Measurements from ENCODE around the gene ADGRL1. TPM values are rescaled to one million over a fixed set of nuclear protein-coding genes. Genes with fewer than 3 reads are reported as not detected.
A peak's percentile ranks its signal among the peaks of the same experiment; 100 is the strongest.

The ADGRL1 gene
- total RNA-seq, 2 donors from 2014 or later: 14.9 to 30.8 TPM

- H3K9me3 ChIP-seq (ENCODE audit: control insufficient read depth, low read length, poor library complexity, severe bottlenecking): no peaks in the 10 kb centered on the region
- Mint-ChIP-seq H3K4me1 (peaks cover 26% of the 10 kb centered on the region), H3K36me3 (ENCODE audit: low read depth) (no peaks in the 10 kb centered on the region), H3K27ac (no peak overlapping the region), H3K4me3 (no peak overlapping the region), H3K27me3 (no peaks in the 10 kb centered on the region)
- DNase-seq: no peak
- ATAC-seq: no peak
Measured at GRCh38 chr19:14120497-14120780, 85.5 kb downstream of the ADGRL1 start.

- no peaks in the 10 kb centered on the region for H3K36me3 Mint-ChIP-seq (ENCODE audit: low read depth)
- DNase-seq: no peak
- H3K27me3 Mint-ChIP-seq: no peaks in the 10 kb centered on the region
- H3K9me3 ChIP-seq (ENCODE audit: control insufficient read depth, low read length, poor library complexity, severe bottlenecking): no peaks in the 10 kb centered on the region
- H3K27ac Mint-ChIP-seq: no peak overlapping the region
- no peak for ATAC-seq
- no peak overlapping the region for H3K4me3 Mint-ChIP-seq
- H3K4me1 Mint-ChIP-seq: peaks cover 28% of the 10 kb centered on the region
Measured at GRCh38 chr19:14119644-14120496, 86.1 kb downstream of the ADGRL1 start.

DNA sequence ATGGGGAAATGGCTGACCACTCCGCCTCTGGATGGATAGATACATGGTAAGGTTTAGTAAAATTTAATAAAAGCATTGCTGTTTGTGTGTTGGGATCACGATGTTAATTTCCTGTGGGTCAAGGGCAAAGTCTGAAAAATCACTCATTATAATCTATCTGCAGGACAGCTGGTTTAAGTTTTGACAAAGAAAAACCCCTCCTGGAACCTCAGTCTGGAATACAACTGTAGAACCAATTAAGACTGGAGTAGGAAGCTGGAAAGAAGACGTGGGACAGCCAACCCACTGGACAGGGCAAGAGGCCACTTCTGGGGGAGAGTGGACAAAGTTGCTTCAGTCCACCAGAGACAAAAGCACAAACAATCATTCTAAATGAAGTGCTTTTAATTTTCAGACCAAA lies 86.8 kb downstream of the ADGRL1 start:
- Mint-ChIP-seq H3K4me3 (peak overlapping the region; percentile 97), H3K4me1 (peaks cover 29% of the 10 kb centered on the region), H3K27ac (peak overlapping the region; percentile 91), H3K36me3 (ENCODE audit: low read depth) (no peaks in the 10 kb centered on the region), H3K27me3 (no peaks in the 10 kb centered on the region)
- ATAC-seq (no peak), DNase-seq (no peak)
- no peaks in the 10 kb centered on the region for H3K9me3 ChIP-seq (ENCODE audit: control insufficient read depth, low read length, poor library complexity, severe bottlenecking)

- peak overlapping the region; percentile 91 for H3K27ac Mint-ChIP-seq
- no peak for ATAC-seq
Measured at GRCh38 chr19:14118165-14119051, 87.6 kb downstream of the ADGRL1 start.

GRCh38 chr19:14117668-14118164 lies 88.3 kb downstream of the ADGRL1 start, which contains the start of gene PRKACA:
PRKACA (minus strand) TSS chr19:14117762; CDS start chr19:14117547, 215 bp downstream.
- Mint-ChIP-seq H3K4me1 (peaks cover 35% of the 10 kb centered on the region), H3K4me3 (peak within 1 kb of the TSS; percentile 97), H3K36me3 (ENCODE audit: low read depth) (no peaks in the 10 kb centered on the region), H3K27me3 (no peaks in the 10 kb centered on the region), H3K27ac (peak within 1 kb of the TSS; percentile 91)
- no peaks in the 10 kb centered on the region for H3K9me3 ChIP-seq (ENCODE audit: control insufficient read depth, low read length, poor library complexity, severe bottlenecking)
- peak; percentile 96 to 98 (median 98) for DNase-seq
- ATAC-seq: peak; percentile 95

More at GRCh38 chr19:14118165-14119051, 87.6 kb downstream of the ADGRL1 start:
- H3K9me3 ChIP-seq (ENCODE audit: control insufficient read depth, low read length, poor library complexity, severe bottlenecking): no peaks in the 10 kb centered on the region
- peaks cover 32% of the 10 kb centered on the region for H3K4me1 Mint-ChIP-seq
- H3K4me3 Mint-ChIP-seq: peak overlapping the region; percentile 97
- no peaks in the 10 kb centered on the region for H3K36me3 Mint-ChIP-seq (ENCODE audit: low read depth)
- peak; percentile 19 to 34 (median 29) for DNase-seq
- no peaks in the 10 kb centered on the region for H3K27me3 Mint-ChIP-seq

- no peaks in the 10 kb centered on the region for H3K9me3 ChIP-seq (ENCODE audit: control insufficient read depth, low read length, poor library complexity, severe bottlenecking)
- H3K27me3 Mint-ChIP-seq: no peaks in the 10 kb centered on the region
- ATAC-seq: no peak
- H3K27ac Mint-ChIP-seq: peak overlapping the region; percentile 79
- peak overlapping the region; percentile 97 for H3K4me3 Mint-ChIP-seq
- DNase-seq: peak in 1 of 3 donors; percentile 11
- no peaks in the 10 kb centered on the region for H3K36me3 Mint-ChIP-seq (ENCODE audit: low read depth)
- H3K4me1 Mint-ChIP-seq: peaks cover 35% of the 10 kb centered on the region
Measured at GRCh38 chr19:14116918-14117578, 88.9 kb downstream of the ADGRL1 start.

DNA sequence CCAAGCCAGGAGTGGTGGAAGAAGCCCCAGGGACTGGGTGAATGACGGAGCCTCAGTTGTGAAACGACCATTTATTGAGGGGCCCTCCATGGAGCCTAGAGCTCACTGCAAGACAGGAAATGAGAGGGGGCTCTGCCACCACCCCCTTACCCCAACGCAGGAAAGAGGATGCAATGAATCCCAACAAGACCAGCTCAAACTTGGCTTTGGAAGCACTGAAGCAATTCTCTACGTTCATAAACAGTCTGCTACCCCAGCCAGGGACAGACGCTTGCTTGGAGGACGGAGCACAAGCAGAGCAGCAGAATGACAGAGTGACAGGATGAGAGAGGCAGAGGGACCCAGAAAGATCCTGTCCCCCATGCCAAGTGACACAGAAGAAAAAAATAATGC lies 89.4 kb downstream of the ADGRL1 start:
- ATAC-seq: no peak
- Mint-ChIP-seq H3K27ac (peak overlapping the region; percentile 79), H3K27me3 (no peaks in the 10 kb centered on the region), H3K36me3 (ENCODE audit: low read depth) (no peaks in the 10 kb centered on the region), H3K4me1 (peaks cover 35% of the 10 kb centered on the region), H3K4me3 (peak overlapping the region; percentile 97)
- no peak for DNase-seq
- H3K9me3 ChIP-seq (ENCODE audit: control insufficient read depth, low read length, poor library complexity, severe bottlenecking): no peaks in the 10 kb centered on the region

GRCh38 chr19:14115756-14116155 lies 90.2 kb downstream of the ADGRL1 start:
- Mint-ChIP-seq H3K4me3 (peak overlapping the region; percentile 97), H3K36me3 (ENCODE audit: low read depth) (no peaks in the 10 kb centered on the region), H3K27me3 (no peaks in the 10 kb centered on the region), H3K27ac (no peak overlapping the region), H3K4me1 (peaks cover 35% of the 10 kb centered on the region)
- DNase-seq (no peak), ATAC-seq (no peak)
- no peaks in the 10 kb centered on the region for H3K9me3 ChIP-seq (ENCODE audit: control insufficient read depth, low read length, poor library complexity, severe bottlenecking)

- H3K4me3 Mint-ChIP-seq: no peak overlapping the region
- ATAC-seq: no peak
- peak; percentile 32 to 33 (median 32) for DNase-seq
- H3K27ac Mint-ChIP-seq: no peak overlapping the region
- H3K4me1 Mint-ChIP-seq: peaks cover 35% of the 10 kb centered on the region
- no peaks in the 10 kb centered on the region for H3K36me3 Mint-ChIP-seq (ENCODE audit: low read depth)
- no peaks in the 10 kb centered on the region for H3K9me3 ChIP-seq (ENCODE audit: control insufficient read depth, low read length, poor library complexity, severe bottlenecking)
- H3K27me3 Mint-ChIP-seq: no peaks in the 10 kb centered on the region
Measured at GRCh38 chr19:14114854-14115253, 91.1 kb downstream of the ADGRL1 start.

- H3K27ac Mint-ChIP-seq: no peak overlapping the region
- no peak for DNase-seq
- H3K4me3 Mint-ChIP-seq: no peak overlapping the region
- no peak for ATAC-seq
- H3K9me3 ChIP-seq (ENCODE audit: control insufficient read depth, low read length, poor library complexity, severe bottlenecking): no peaks in the 10 kb centered on the region
- H3K27me3 Mint-ChIP-seq: no peaks in the 10 kb centered on the region
- H3K4me1 Mint-ChIP-seq: peaks cover 35% of the 10 kb centered on the region
- no peaks in the 10 kb centered on the region for H3K36me3 Mint-ChIP-seq (ENCODE audit: low read depth)
Measured at GRCh38 chr19:14114439-14114838, 91.5 kb downstream of the ADGRL1 start.

DNA sequence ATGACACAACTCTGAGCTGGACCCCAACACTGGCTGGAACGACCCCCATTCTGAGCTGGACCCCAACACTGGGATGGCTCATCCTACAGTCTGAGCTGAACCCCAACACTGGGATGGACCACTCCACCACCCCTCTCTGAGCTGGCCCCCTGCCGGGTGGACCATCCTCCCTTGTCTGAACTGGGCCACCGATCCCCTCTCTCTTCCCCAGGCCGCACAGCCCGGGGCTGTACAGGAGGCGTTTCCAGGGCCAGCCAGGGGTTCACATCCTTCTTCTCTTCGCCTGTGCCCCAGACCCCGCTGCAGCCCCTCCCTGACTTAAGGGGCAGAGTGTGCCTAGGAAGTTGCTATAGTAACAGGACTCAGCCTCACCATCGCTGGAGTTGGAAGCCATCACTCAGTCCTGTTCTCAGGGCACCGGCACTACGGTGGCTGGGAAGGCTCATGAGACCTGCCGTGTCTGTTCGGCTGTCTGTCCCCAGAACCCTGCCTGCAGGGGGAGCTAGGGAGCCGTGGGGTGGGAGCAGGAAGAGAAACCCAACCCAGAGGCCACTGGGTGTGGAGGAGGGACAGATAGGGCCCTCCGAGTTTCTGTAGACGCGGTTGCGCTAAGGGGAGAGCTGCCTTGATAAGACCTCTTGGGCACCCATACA lies 92.1 kb downstream of the ADGRL1 start:
- Mint-ChIP-seq H3K4me3 (no peak overlapping the region), H3K27me3 (no peaks in the 10 kb centered on the region), H3K27ac (peak overlapping the region; percentile 21), H3K36me3 (ENCODE audit: low read depth) (no peaks in the 10 kb centered on the region), H3K4me1 (peaks cover 32% of the 10 kb centered on the region)
- DNase-seq: peak; percentile 17 to 51 (median 34)
- H3K9me3 ChIP-seq (ENCODE audit: control insufficient read depth, low read length, poor library complexity, severe bottlenecking): no peaks in the 10 kb centered on the region
- no peak for ATAC-seq

DNA sequence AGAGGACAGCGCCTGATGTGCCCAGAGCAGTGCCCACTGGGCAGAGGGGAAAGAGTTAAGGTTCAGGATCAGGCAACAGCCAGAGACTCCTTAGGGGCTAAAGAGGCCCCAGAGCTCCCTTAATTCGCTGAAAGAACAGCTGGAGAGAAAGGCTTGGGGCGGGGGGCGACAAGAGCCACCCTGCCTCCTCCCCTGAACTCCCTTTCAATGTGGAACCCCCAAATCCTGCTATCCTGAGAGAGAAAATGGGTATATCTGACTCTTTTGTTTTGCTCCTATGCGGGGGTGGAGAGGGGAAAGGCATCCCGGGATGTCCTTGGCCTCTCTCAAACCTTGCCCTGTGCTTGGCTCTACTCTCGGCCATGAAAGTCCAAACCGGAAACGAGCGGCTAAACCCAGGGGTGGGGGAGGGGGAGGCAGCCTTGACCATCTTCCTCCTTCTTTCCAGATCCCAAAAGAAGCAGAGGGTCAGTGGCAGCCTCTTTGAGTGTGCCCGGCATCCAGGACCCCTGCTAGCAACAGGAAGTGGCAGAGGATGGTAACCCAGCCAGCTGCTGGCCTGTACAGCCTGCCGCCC lies 93.1 kb downstream of the ADGRL1 start:
- Mint-ChIP-seq H3K4me3 (no peak overlapping the region), H3K4me1 (peaks cover 26% of the 10 kb centered on the region), H3K36me3 (ENCODE audit: low read depth) (no peaks in the 10 kb centered on the region), H3K27ac (no peak overlapping the region), H3K27me3 (no peaks in the 10 kb centered on the region)
- no peak for ATAC-seq
- H3K9me3 ChIP-seq (ENCODE audit: control insufficient read depth, low read length, poor library complexity, severe bottlenecking): no peaks in the 10 kb centered on the region
- no peak for DNase-seq
